Esophagus squamous epithelium (tissue), 5 donors: ENCODE data around the gene GTF3C4. TPM values are rescaled to one million over a fixed set of nuclear protein-coding genes. Genes with fewer than 3 reads are reported as not detected.

Source experiments
- DNase-seq: peaks from one replicate; lab custom pipeline; 2025; lab: John Stamatoyannopoulos, UW
- H3K27ac ChIP-seq, 4 donors: fragments of 200-600 bp; sonication (generic); one replicate each; pipeline ENCODE4 v1.5.1; 2016 to 2019; ENCODE audit warnings: mild to moderate bottlenecking in 1 of 4
- H3K27me3 ChIP-seq, 4 donors: fragments of 200-600 bp; sonication (generic); 1 replicate in 3 of 4; 2 replicates in 1 of 4; pipeline versions ENCODE4 v1.5.1 to v1.6.0; 2017 to 2021; ENCODE audit warnings: antibody characterized with exemption in 1 of 4
- H3K36me3 ChIP-seq, 3 donors: fragments of 200-600 bp; sonication (generic); one replicate each; pipeline ENCODE4 v1.5.1; 2016 to 2019
- H3K4me1 ChIP-seq, 3 donors: fragments of 200-600 bp; sonication (generic); one replicate each; pipeline ENCODE4 v1.5.1; 2017 to 2019
- H3K4me3 ChIP-seq, 4 donors: fragments of 200-600 bp; sonication (generic); 1 replicate in 3 of 4; 2 replicates in 1 of 4; pipeline ENCODE4 v1.5.1; 2016 to 2019; ENCODE audit warnings: mild to moderate bottlenecking in 2 of 4, moderate library complexity in 1 of 4
- H3K9me3 ChIP-seq, 3 donors: fragments of 200-600 bp; sonication (generic); one replicate each; pipeline ENCODE4 v1.5.1; 2016 to 2019
- CTCF ChIP-seq, 6 experiments: fragments of 450-650 bp in 4 of 6; fragments of 200-600 bp in 2 of 6; sonication (generic) in 2 of 6; IDR thresholded peaks; one replicate each; pipeline ENCODE4 v1.5.1; 2016 to 2019; ENCODE audit warnings: antibody characterized with exemption in 6 of 6, mild to moderate bottlenecking in 4 of 6, moderate library complexity in 4 of 6
- POLR2A ChIP-seq, 4 donors: fragments of 450-650 bp; IDR thresholded peaks; one replicate each; pipeline ENCODE4 v1.6.1; 2017; ENCODE audit warnings: antibody characterized with exemption in 4 of 4, mild to moderate bottlenecking in 4 of 4, moderate library complexity in 3 of 4
- WGBS, 2 donors: methylation state at CpG; one replicate each; pipeline ENCODE4 v1.1.5; 2018; 5-methylcytosine and 5-hydroxymethylcytosine counted together
- intact Hi-C: fragments of 100-400 bp; cut with DNase I; formaldehyde crosslinking; loops from one replicate; pipeline ENCODE4 v1.15.0; 2022
- total RNA-seq, 4 donors: library from RNA; depleted of rRNA; stranded (reverse); fragments of >200 nt; gene quantifications; one replicate each; pipeline ENCODE4 v1.1.0, GENCODE V29; 2016
- donor health status: DM: yes; HTN: yes; CAD: no.

Gene GTF3C4
- total RNA-seq, 4 donors from 2014 or later: 9.7 to 14.3 (median 11.3) TPM

DNA sequence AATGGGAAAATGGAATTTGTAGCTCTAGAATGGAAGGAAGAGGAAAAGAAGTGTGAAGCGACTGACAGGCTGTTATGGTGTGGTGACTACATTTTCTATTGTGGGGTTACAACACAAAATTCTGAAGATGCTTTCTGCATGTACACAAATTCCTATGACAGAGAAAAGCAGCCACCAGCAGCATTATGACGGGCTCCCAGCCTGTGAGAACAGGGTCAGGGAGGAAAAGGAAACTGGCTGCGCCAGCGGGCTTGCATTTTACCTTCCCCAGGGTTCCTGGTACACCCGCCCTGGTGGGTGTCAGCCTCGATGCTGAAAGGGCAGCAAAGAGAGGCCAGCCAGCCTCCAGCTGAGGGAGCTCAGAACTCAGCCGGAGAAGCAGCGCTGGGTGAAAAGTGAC is 41.5 kb upstream of the GTF3C4 start:
- Histone ChIP-seq H3K27me3 (no peaks in the 10 kb centered on the region), H3K36me3 (peaks cover 0 to 87% (median 17%) of the 10 kb centered on the region in 3 donors), H3K27ac (no peak overlapping the region), H3K9me3 (no peaks in the 10 kb centered on the region), H3K4me1 (no peaks in the 10 kb centered on the region), H3K4me3 (no peak overlapping the region)
- 94 to 96% methylated on average over 8 of the region's 8 CpGs for WGBS, 2 donors
- TF ChIP-seq CTCF (IDR thresholded peaks at IDR 0.05): no peak
- intact Hi-C loops: no loop called here
- no peak for DNase-seq

DNA sequence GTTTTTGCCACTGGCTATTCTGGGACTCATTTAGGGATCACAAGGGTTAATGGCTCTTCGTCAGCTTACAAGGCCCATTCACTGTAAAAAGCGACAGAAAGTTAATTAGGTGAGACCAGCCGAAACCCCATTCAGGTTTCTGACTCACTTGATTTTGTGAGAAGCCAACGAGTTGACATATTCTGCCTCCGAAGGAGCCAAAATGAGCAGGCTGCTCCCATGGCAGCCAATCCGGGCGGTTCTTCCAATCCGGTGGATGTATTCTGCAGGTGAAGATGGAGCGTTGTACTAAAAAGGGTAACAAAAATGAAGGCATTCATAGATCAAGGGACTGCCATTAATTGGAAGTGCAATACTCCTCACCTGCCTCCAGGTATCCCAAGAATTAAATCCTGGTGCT is 40.1 kb upstream of the GTF3C4 start:
- intact Hi-C loops: no loop called here
- Histone ChIP-seq H3K36me3 (peaks cover 0 to 73% (median 17%) of the 10 kb centered on the region in 3 donors), H3K27me3 (no peaks in the 10 kb centered on the region), H3K4me1 (no peaks in the 10 kb centered on the region), H3K4me3 (no peak overlapping the region), H3K9me3 (no peaks in the 10 kb centered on the region), H3K27ac (no peak overlapping the region)
- TF ChIP-seq POLR2A (IDR thresholded peaks at IDR 0.05): no peak
- no peak for TF ChIP-seq CTCF (IDR thresholded peaks at IDR 0.05)
- no peak for DNase-seq
- 77 to 87% methylated on average over 9 of the region's 9 CpGs for WGBS, 2 donors

- TF ChIP-seq CTCF (IDR thresholded peaks at IDR 0.05): no peak
- Histone ChIP-seq H3K4me3 (no peak overlapping the region), H3K27me3 (no peaks in the 10 kb centered on the region), H3K9me3 (no peaks in the 10 kb centered on the region), H3K4me1 (no peaks in the 10 kb centered on the region), H3K27ac (no peak overlapping the region), H3K36me3 (peaks cover 0 to 70% (median 17%) of the 10 kb centered on the region in 3 donors)
- DNase-seq: no peak
- intact Hi-C loops: no loop called here
- 55 to 56% methylated on average over 3 of the region's 3 CpGs for WGBS, 2 donors
These were observed 39.5 kb upstream of the GTF3C4 start for GRCh38 chr9:132630811-132631210.

DNA sequence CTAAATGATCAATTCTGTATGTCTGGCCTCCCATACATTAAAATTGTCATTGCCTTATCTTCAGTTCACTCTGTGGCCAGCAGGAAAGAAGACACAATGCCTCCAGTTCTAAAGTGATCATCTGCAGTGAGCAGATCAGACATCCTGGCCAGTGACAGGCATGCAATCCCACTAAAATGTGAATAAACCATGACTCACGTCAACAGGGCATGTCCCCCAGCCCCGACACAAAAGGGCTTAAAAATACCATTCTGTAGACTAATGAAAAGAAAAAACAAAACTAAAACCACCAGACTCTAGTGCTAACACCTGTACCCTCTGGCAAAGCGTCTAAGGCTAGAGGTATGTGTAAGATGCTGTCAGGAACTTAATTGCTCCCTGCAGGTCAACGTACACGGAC is 39.0 kb upstream of the GTF3C4 start:
- 54 to 66% methylated on average over 5 of the region's 5 CpGs for WGBS, 2 donors
- no peak overlapping the region for H3K4me3 ChIP-seq
- no peak overlapping the region for H3K27ac ChIP-seq
- no peaks in the 10 kb centered on the region for H3K9me3 ChIP-seq
- peaks cover 0 to 71% (median 17%) of the 10 kb centered on the region in 3 donors for H3K36me3 ChIP-seq
- no peaks in the 10 kb centered on the region for H3K4me1 ChIP-seq
- DNase-seq: no peak
- H3K27me3 ChIP-seq: no peaks in the 10 kb centered on the region
- no peak for TF ChIP-seq POLR2A (IDR thresholded peaks at IDR 0.05)
- no peak for TF ChIP-seq CTCF (IDR thresholded peaks at IDR 0.05)
- intact Hi-C loops: no loop called here

DNA sequence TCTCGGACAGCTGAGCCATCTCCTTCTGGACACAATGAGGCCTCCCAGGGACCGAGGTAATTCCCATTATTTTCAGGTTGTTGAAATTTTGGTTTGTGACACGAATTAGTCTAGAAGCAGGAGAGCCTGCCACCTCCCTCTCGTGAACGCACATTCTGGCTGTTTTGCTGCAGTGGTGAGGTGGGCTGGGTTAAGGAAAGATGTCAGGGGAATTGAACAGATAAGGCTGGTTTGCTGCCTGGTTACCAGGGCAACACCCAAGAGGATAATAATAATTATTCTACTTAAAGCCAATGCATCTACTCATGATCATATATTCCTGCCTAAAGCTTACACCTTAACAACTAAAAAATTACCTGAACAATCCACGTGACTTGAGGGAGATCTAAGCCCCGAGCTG is 38.6 kb upstream of the GTF3C4 start:
- Histone ChIP-seq H3K36me3 (peaks cover 0 to 71% (median 14%) of the 10 kb centered on the region in 3 donors), H3K4me1 (no peaks in the 10 kb centered on the region), H3K4me3 (no peak overlapping the region), H3K9me3 (no peaks in the 10 kb centered on the region), H3K27me3 (no peaks in the 10 kb centered on the region), H3K27ac (no peak overlapping the region)
- intact Hi-C loops: no loop called here
- DNase-seq: no peak
- 86 to 97% methylated on average over 5 to 7 of the region's 7 CpGs for WGBS, 2 donors
- TF ChIP-seq CTCF (IDR thresholded peaks at IDR 0.05) (no peak), POLR2A (IDR thresholded peaks at IDR 0.05) (no peak)
